Keratinocyte (primary cell): ENCODE results near the gene HIPK4.

Experiments used
- CTCF ChIP-seq, 3 experiments: IDR thresholded peaks in 1 of 3; conservative IDR thresholded peaks in 1 of 3; optimal IDR thresholded peaks in 1 of 3; 2 replicates in 2 of 3; 3 replicates in 1 of 3; pipeline versions ENCODE3 to v1.5.1; 2011; ENCODE audit warnings: low read length in 3 of 3, mild to moderate bottlenecking in 3 of 3, moderate library complexity in 2 of 3, control low read depth in 1 of 3, inconsistent platforms in 1 of 3; ENCODE audit not compliant: insufficient read depth in 2 of 3; ENCODE audit errors: extremely low read depth in 1 of 3
- EZH2 ChIP-seq: IDR thresholded peaks from one replicate; pipeline ENCODE4 v1.6.1; 2012; ENCODE audit warnings: inconsistent platforms, mild to moderate bottlenecking, low read length, moderate library complexity

- TF ChIP-seq CTCF (optimal IDR thresholded peaks at IDR 0.05 in 1 of 3, IDR thresholded peaks at IDR 0.05 in 1 of 3, conservative IDR thresholded peaks at IDR 0.05 in 1 of 3; ENCODE audit: extremely low read depth in 1 of 3, insufficient read depth in 2 of 3, low read length in 3 of 3) (no peak), EZH2 (no peak)
Measured at GRCh38 chr19:40387155-40387554, 2.8 kb downstream of the HIPK4 start.
